ENCODE results near the gene H1-8.
A peak's percentile ranks its signal among the peaks of the same experiment; 100 is the strongest.

H1-8 gene

GRCh38 chr3:129525341-129525968 lies 17.5 kb upstream of the H1-8 start:
- TF ChIP-seq CTCF (IDR thresholded peaks at IDR 0.05; ENCODE audit: insufficient read depth, low read depth, low read length, missing control alignments) = no peak
- DNase-seq (ENCODE audit: low read depth) = peak; percentile 3

DNA sequence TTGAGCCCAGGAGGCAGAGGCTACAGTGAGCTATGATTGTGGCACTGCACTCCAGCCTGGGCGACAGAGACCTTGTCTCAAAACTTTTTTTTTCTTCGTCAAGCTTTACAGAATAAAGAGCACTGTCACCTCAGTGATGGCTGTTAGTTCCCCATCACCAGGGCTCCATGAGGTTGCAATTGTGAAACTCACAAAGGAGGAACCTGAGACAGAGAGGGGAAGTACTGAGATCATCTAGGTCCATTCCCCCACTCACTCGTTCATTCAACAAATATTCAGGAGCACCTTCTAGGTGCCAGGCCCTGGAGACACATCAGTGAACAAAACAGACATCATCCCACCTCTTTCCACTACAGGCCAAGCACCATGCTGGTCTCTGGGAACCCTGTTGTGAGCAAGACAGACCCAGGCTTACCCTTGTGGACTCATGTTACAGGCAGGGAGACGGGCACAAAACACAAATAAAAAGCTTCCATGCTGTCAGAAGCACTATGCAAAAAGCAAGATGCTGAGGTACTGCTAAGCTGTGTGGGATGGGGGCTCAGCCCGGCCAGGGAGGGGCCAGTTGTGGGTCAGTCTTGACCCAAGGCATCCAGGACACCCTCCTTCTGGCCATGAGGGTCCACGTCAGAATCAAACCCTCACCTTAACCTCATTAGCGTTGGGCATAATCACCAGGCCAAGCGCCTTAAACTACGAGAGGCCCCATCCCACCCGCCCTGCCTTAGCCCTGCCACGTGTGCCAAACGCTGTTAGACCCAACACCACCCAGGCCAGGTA lies 16.7 kb upstream of the H1-8 start:
- DNase-seq (ENCODE audit: low read depth) = peak; percentile 60
- no peak overlapping the region for H3K4me3 ChIP-seq (ENCODE audit: low read depth, low read length)
- TF ChIP-seq CTCF (IDR thresholded peaks at IDR 0.05; ENCODE audit: insufficient read depth, low read depth, low read length, missing control alignments) = no peak

More at GRCh38 chr3:129525341-129525968, 17.5 kb upstream of the H1-8 start:
- H3K4me3 ChIP-seq (ENCODE audit: low read depth, low read length) = no peak overlapping the region

DNA sequence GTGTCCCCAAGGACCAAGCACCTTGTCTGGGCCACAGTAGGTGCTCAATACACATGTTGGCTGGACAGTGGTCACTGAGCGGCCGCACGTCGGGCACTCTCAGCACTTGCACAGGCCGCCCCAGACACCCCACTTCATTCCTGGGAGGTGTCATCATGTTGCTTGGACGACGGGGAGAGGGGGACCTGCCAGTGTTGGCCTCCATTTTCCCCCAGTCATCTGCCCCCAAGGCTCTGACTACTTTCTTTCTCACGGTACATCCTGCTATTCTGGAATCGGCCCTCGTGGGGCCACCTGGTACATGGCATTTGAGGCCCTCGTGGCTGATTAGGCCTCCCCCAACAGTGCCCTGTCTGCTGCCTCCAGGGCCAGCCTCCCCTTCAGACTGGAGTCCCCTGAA lies 15.7 kb upstream of the H1-8 start:
- TF ChIP-seq CTCF (IDR thresholded peaks at IDR 0.05; ENCODE audit: insufficient read depth, low read depth, low read length, missing control alignments) = no peak
- DNase-seq (ENCODE audit: low read depth) = no peak
- no peak overlapping the region for H3K4me3 ChIP-seq (ENCODE audit: low read depth, low read length)

- no peak within 1 kb of the TSS for H3K4me3 ChIP-seq (ENCODE audit: low read depth, low read length)
- no peak for TF ChIP-seq CTCF (IDR thresholded peaks at IDR 0.05; ENCODE audit: insufficient read depth, low read depth, low read length, missing control alignments)
Measured at GRCh38 chr3:129528589-129529100, 14.3 kb upstream of the H1-8 start, which contains the start of gene RHO. Gene RHO, plus strand, starts transcription at chr3:129528639. Its CDS starts 95 bp downstream, at chr3:129528734.

GRCh38 chr3:129529436-129530210 lies 13.4 kb upstream of the H1-8 start:
- no peak for DNase-seq (ENCODE audit: low read depth)
- H3K4me3 ChIP-seq (ENCODE audit: low read depth, low read length) = no peak overlapping the region
- TF ChIP-seq CTCF (IDR thresholded peaks at IDR 0.05; ENCODE audit: insufficient read depth, low read depth, low read length, missing control alignments) = no peak

More at GRCh38 chr3:129528589-129529100, 14.3 kb upstream of the H1-8 start, which contains the start of gene RHO:
- DNase-seq (ENCODE audit: low read depth) = no peak

GRCh38 chr3:129530251-129530791 lies 12.7 kb upstream of the H1-8 start:
- no peak for DNase-seq (ENCODE audit: low read depth)
- H3K4me3 ChIP-seq (ENCODE audit: low read depth, low read length) = no peak overlapping the region
- TF ChIP-seq CTCF (IDR thresholded peaks at IDR 0.05; ENCODE audit: insufficient read depth, low read depth, low read length, missing control alignments) = no peak

All from GM12865 (cell line).